ENCODE measurements around the gene PEX1. TPM values are rescaled to one million over a fixed set of nuclear protein-coding genes. Genes with fewer than 3 reads are reported as not detected.
A peak's percentile ranks its signal among the peaks of the same experiment; 100 is the strongest.
"Not testable (repeated sequence)": the region's sequence is repeated elsewhere in the genome, so short reads cannot be mapped to it uniquely, and the experiment has no call there.

Gene PEX1
- total RNA-seq, 2 donors from 2014 or later, result 11.3 to 15.4 TPM

- peaks cover 26% of the 10 kb centered on the region for H3K36me3 ChIP-seq
- no peaks in the 10 kb centered on the region for H3K27me3 ChIP-seq
- peak in 1 of 2 donors; percentile 96 for TF ChIP-seq CTCF (IDR thresholded peaks at IDR 0.05)
- DNase-seq (ENCODE audit: low spot score), result no peak
- H3K27ac ChIP-seq, result peak overlapping the region; percentile 90 to 96
- H3K9me3 ChIP-seq, result no peaks in the 10 kb centered on the region
- H3K4me3 ChIP-seq, result peak overlapping the region; percentile 86 to 91
- H3K4me1 ChIP-seq, result peaks cover 0 to 12% of the 10 kb centered on the region in 2 donors
These were observed 81.4 kb downstream of the PEX1 start for GRCh38 chr7:92446869-92447344.

GRCh38 chr7:92442720-92443119, 85.6 kb downstream of the PEX1 start:
- not testable (repeated sequence) for H3K36me3 ChIP-seq; H3K27me3 ChIP-seq; H3K27ac ChIP-seq; H3K4me1 ChIP-seq; DNase-seq (ENCODE audit: low spot score); H3K9me3 ChIP-seq; H3K4me3 ChIP-seq

GRCh38 chr7:92437956-92438491, 90.3 kb downstream of the PEX1 start:
- H3K36me3 ChIP-seq, result no peaks in the 10 kb centered on the region
- H3K4me1 ChIP-seq, result no peaks in the 10 kb centered on the region
- no peak for DNase-seq (ENCODE audit: low spot score)
- no peaks in the 10 kb centered on the region for H3K27me3 ChIP-seq
- H3K9me3 ChIP-seq, result no peaks in the 10 kb centered on the region
- TF ChIP-seq CTCF (IDR thresholded peaks at IDR 0.05), result no peak
- H3K4me3 ChIP-seq, result no peak overlapping the region
- H3K27ac ChIP-seq, result no peak overlapping the region

Other genes starting within 250 kb of the PEX1 start
- 10 to 100 TPM; 12.4 to 15.4 TPM for gene GATAD1, start 81.0 kb downstream of the PEX1 start, total RNA-seq
- gene ERVW-1, start 50.6 kb downstream of the PEX1 start, total RNA-seq, result not detected
- 1 to 10 TPM; 7.3 to 8.9 TPM for gene RBM48, start 275 bp upstream of the PEX1 start, total RNA-seq
- gene FAM133B, start 61.9 kb upstream of the PEX1 start, total RNA-seq, result 10 to 100 TPM in 1 of 2 donors, 1 to 10 TPM in 1; 9.6 to 11.8 TPM